GM21825 (cell line): ENCODE measurements around the gene LHX3.

Experiments
- ATAC-seq: cut with Tn5 transposase; IDR thresholded peaks from one replicate; pipeline ENCODE4 v1.9.1; 2021; ENCODE audit warnings: mild to moderate bottlenecking, moderate library complexity; ENCODE audit not compliant: unreplicated experiment

The LHX3 gene

DNA sequence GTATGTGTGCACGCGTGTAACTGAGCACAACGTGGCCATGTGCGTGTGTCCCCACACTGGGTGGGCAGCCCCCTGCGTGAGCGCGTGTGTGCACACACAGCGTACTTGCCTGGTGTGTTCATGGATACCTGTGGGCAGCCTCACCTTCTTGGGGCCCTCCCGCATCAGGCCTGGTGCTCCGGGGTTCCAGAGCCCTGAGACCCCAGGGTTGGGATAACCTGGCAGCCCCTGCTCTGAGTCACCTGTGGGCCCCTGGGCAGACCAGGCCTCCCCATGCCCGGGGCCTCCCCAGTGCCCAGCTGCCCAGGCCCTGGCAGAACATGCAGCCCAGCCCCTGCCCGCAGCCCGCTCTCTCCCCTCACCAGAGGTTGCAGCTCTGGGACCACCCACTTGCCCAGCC, 25.2 kb downstream of the LHX3 start:
- no peak for ATAC-seq

DNA sequence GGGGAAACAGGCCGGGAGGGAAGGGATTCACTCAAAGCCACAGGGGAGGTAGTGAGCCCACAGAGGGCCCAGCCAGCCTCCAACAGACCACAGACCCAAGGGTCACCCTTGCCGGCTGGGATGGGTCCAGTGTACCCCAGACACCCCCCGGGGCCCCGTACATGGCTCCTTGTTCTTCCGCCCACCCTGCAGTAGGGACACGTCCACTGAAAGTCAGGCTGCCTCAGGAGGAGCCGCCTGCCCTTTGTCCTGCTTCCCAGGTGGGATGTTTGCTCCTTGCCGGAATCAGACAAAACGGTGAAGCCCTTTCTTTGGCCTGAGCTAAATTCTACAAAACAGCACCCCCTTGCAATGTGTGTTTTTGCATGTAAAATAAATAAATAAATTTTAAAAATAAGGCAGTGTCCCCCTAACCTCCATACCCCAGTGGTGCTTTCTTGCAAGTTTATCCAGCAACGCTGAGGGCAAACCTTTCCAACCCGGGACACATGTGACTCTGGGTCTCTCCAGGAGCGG, 25.8 kb downstream of the LHX3 start:
- ATAC-seq = no peak

DNA sequence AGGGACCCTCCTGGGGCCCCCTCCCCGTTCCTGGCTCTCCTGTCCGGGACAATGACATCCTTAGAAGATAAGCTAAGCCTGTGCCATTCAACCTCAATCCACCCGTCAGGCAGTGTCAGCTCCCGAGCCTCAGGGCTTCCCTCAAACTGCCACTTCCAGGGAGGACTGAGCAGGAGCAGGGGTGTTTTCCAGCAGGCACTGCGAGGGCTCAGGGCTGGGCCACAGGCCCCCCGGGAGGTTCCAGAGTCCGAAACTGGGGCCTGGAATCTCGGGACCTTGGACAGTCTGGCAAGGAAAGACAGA, 26.2 kb downstream of the LHX3 start:
- no peak for ATAC-seq

DNA sequence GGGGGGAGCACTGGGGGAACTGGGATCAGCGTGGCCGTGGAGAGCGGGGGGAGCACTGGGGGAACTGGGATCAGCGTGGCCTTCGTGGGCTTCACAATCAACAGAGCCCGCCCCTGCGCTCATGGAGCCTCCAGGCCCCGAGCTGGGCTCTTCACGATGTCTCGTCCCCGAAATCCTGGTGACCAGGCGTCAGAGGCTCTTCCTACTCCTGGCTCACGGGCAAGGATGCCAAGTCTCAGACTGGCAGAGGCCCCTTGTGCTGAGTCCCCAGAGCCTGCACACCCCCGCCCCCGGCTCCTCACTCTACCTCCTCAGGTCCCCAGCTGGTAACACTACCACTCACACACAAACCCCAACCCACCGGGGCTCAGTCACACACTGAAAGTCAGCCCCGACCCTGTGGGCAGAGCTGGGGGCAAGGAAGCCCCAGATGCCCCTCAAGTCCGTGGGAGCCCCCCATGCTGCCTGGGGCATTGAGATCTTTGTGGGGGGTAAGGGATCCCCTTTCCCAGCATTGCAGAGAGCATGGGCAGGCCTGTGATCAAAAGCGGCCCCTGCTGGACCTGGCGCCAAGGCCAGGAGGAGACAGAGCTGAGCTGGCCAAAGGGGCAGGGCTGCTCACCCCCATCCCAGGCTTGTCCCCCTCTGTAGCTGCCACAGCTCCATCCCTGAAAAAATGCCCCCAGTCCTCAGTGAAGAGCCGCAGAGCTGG, 26.7 kb downstream of the LHX3 start:
- ATAC-seq = no peak

DNA sequence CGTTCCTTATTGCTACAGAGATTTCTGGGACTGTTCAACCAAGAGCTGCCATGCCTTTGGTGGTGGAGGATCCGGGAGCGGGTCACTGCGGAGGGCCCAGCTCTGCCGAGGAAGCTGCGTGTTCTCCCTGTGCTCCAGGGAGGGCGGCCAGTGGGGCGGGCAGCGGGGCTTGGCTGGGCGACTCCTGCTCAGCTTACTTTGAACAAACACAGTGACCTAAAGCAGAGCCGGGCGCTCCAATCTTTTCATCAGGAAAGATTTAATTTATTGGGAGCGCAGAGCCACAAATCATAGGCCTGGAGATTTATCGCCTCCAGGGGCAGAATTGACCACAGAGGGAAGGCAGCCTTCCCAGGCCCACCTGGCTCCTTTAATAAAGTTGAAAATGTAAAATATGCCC, 27.7 kb downstream of the LHX3 start:
- ATAC-seq = no peak

DNA sequence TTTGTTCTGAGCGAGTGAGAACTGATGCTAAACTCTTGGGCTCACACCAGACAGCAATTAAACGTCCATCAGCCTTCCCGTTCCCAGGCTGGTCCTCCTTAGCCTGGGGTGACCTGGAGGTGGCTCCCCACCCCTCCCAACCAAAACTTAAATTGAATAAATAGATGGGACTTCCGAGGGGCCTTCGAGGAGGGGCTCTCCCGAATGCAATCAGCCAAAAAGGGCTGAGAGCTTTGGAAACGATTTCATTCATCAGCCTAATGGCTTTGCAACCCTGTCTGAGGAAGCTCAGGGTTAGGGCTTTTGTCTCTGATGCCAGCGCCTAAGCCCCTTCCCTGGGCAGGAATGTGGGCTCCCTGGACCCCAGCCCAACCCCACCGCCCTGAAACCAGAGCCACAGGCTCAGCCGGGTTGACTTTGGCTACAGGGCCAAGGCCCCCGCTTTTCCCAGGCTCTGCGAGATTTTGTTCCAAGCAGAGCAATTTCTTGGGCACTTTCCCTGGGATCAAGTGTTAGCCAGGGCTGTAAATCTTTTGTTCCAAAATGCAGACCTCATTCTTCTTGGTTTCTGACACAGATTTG, 29.2 kb downstream of the LHX3 start:
- ATAC-seq = no peak

DNA sequence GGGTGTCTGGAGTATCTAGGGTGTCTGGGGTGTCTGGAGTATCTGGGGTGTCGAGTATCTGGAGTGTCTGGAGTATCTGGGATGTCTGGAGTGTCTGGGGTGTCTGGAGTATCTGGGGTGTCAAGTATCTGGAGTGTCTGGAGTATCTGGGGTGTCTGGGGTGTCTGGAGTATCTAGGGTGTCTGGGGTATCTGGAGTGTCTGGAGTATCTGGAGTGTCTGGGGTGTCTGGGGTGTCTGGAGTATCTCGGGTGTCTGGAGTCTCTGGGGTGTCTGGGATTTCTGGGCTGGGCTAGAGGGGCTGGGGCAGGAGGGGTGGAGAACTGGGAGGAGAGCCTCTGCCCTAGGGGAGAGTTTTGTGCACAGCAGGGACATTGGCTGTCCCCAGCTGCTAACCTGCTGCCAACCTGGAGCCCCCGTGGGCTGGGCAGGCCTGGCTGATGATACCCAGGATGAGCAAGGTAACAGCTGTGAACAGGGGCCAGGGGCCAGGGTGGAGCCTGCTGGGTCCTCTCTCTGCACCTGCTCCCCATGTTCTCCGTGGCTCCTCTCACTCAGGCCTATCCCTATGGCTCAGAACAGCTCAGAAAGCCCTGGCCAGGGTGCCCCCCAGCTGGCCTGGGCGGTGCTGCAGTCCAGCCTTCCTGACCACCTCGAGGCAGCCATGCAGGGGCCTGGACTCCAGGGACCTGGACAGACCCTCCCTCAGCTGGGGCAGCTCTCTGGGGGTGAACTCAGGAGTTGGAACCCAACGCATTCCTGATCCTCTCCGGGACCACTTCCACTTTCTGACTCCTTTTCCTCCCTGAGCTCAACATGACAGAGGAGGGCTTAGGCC, 29.9 kb downstream of the LHX3 start:
- no peak for ATAC-seq

DNA sequence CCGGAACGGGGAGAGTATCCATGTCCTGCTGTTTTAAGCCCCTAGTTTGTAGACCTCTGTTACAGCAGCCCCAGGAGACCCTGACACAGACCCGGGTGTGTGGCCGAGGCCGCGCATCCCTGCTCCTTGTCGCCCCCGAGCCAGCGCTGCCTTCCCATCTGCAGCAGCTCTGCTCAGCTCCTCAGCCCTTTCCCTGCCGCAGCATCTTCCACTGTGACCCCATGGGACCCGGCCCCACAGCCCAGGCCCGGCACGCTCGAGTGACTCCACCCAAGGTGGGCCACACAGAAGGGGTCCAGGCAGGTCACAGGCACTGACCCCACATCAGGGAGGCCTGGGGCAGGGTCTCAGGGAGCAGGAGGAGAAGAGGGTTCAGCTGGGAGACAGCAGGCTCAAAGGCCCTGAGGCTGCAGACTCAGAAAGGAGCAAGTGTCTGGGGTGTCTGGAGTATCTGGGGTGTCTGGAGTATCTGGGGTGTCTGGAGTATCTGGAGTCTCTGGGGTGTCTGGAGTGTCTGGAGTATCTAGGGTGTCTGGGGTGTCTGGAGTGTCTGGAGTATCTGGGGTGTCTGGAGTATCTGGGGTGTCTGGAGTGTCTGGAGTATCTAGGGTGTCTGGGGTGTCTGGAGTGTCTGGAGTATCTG, 31.2 kb downstream of the LHX3 start:
- ATAC-seq = no peak

DNA sequence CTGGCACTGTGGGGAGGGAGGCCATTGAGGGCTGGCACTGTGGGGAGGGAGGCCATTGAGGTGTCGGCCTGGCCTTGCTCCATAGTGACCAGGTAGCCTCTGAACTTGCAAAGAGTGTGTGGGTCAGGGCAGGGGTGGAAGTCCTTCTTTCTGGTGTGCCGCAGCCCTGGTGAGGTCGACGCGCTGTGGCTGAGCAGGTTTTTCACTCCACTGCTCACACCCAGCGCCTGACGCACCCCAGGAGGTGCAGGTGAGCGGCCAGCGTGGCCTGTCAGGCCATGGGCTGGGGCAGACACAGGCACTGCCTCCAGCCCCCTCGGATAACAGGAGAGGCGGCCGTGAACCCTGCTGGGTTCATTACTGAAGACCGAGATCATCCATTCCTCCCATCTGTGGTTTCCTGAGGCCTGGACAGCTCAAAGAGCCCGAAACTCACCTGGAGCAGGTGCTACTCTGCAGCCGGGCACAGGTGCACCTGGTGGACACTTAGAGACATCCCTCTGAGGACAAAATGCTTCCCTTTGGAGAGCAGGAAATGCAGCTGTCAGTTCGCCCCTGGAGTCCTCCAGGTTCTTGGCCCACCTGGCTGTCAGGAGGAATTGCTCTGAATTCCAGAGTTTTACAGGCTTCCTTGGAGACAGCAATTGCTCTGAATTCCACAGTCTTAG, 32.4 kb downstream of the LHX3 start:
- ATAC-seq = no peak

DNA sequence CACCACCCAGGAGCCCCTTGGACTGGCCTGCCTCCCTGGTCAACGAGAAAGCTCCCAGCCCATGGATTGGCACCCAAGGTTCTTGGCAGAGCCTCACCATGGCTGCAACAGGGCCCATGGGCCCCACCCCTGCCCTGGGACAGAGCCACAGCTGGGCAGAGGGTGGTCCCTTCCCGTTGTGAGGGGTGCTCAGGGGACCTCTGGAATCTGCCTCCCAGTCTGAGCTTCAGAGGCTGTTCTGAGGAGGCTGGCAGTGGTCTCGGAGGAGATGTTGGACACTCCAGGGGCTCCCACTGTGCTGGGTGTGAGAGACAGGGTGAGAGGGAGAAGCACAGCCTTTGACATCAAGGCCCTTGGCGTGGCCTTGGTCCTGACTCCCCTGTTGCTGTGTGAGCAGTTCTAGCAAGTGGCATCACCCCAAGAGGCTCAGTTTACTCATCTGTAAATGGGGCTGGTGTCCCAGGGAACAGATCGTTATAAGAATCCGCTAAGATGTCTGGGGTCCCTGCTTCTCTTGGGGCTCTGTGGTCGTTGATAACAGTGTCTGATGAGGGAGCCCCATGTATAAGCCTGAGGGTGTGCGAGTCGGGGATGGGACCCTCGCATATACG, 33.0 kb downstream of the LHX3 start:
- ATAC-seq = no peak

DNA sequence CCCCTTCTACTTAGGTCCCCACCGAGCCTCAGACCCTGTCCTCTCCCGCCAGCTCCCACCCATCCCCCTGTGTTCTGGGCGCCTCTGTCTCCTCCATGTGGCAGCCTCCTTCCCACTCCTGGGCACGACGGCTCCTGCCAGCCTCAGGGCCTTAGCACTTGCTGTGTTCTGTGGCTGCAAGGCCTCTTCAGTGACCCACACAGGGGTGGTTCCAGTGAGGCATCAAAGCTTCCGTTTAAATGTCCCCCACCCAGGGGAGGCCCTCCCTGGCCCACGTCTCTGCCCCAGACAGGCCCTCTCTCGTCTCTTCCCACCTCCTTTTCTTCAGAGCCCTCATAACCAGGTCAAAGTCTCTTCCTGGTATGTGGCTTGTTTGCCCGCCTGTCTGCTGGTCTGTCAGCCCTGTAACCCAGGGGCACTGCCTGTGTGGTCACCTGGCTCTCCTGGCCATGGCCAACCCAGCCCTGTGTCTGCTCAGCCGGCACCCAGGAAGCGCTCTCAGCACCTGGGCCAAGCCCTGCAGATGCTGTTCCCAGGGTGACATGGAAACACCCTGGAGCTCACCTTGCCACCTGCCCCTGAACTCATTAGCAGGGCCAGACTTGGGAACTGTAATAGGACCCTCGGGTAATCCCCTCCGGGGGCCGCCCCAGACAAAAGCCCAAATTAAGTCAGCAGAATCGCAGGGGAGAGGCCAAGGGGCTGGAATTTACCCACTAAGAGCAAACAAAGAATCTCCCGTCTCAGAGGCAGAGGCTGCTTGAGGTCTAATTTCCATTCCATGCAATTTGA, 33.7 kb downstream of the LHX3 start:
- ATAC-seq = no peak

DNA sequence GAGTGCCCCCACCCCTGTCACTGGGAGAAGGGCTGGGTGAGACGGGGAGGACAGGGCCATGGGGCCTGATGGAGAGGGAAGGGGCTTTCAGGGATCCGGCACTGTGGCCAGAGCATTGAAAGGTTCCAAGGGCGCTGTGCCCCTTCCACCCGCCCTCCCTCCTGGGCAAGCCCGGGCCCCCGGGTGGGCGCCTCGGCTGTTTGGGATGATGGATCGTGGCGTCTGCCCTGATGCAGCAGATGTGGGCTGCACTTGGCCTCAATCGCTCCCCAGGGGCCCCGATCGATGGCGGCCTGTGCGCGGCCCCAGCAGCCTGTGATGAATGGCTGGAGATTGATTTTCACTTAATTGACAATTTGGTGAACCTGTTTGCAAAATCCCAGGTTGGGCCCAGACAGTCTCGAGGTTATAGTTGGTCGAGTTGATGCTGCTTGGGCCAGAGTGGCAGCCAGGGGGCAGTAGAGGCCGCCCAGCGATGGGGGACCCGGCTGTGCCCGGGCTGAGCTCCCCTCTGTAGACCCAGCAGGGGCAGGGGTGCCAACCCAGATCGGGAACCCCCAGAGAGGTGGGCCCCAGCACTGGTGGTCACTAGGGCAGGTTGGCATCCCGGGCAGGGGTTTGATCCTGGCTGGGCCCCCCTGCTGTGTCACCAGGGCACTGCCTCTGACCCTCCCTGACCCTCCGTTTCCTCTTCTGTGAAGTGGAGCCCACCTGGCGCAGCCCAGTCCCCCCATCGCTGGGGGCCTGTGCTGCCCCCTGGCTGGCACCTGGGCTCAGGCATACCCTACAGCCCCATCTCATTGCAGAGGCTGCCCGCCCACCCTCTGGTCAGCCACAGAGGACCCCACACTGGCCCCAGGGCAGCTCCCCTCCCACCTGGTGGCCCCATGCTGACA, 34.7 kb downstream of the LHX3 start:
- ATAC-seq = no peak

DNA sequence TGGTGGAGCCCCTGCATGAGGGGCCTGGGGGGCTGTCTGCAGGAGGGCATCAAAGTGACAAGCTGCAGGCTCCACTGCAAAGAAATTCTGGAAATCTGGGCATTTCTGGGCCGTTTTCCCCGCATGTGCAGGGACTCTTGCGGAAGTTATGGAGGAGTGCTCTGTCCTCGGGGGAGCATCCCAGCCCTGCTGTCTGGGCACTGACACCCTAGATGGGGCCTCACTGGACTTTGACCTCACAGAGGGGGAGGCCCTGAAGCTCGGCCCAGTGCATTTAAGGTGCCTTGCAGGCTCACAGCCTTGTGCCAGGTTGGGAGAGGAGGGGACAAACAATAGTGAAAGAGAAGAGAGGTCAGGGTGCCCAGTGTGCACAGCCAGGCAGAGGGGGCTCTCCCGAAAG, 35.4 kb downstream of the LHX3 start:
- no peak for ATAC-seq

DNA sequence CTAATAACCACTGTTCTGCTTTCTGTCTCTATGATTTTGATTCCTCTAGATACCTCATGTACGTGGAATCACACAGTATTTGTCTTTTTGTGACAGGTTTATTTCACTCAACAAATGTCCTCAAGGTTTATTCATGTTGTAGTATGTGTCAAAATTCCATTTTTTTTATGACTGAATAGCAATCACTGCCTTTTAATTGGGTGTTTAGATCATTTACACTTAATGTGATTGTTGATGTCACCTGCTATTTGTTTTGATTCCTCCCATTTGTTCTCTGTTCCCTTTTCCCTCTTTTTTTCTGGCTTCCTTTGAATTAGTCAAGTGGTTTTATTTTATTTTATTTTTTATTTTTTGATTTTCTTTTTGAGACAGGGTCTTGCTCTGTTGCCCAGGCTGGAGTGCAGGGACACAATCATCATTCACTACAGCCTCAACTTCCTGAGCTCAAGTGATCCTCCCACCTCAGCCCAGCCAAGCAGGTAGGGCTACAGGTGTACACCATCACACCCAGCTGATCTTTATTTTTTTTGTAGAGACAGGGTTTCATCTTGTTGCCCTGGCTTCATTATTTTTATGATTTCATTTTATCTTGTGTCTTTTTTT, 41.6 kb downstream of the LHX3 start:
- no peak for ATAC-seq

DNA sequence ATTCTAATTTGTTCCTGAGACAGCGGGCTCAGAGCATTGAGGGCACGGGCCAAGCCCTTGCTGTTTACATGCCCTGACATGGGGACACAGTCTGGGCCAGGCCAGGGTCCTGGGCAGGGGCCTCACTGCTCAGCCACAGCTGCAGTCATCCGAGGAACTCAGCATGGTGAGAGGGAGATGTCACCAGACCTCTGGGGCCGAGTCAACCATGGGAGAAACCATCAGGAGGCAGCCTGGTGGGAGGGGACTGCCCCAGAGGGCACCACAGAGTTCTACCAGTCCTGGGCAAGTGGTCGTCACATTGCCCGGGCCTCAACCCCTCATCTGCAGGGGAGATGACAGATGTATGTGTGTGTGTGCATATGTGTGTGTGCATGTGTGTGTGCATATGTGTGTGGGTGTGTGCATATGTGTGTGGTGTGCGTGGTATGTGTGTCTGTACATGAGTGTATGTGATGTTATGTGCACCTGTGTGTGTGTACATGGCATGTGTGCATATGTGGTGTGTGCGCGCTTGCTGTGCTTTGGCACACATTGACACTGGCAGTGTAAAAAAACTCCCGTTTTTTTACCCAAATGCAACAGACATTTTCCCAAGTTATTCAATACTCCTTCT, 43.8 kb downstream of the LHX3 start:
- no peak for ATAC-seq

DNA sequence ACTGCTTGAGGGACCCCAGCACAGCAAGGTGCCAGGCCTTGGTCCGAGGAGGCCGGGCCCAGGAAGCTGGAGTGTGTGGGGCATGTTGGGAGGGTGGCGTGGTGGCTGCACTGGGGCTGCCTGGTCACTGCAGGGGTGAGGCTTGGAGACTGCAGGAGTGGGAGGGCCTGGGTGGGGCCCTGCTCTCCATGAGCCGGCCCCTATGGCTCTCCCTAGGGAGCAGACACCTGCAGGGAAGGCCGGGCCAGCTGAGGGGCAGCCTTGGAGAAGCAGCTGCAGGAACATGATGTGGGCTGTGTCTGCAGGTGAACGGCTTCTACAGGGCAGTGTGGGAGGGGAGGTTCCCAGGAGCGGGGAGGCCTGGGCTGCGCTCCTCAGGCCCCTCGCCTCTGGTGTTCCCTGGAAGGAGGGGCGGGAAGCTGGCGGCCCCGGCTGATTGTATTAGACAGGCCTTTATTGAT, 44.5 kb downstream of the LHX3 start:
- ATAC-seq = no peak

DNA sequence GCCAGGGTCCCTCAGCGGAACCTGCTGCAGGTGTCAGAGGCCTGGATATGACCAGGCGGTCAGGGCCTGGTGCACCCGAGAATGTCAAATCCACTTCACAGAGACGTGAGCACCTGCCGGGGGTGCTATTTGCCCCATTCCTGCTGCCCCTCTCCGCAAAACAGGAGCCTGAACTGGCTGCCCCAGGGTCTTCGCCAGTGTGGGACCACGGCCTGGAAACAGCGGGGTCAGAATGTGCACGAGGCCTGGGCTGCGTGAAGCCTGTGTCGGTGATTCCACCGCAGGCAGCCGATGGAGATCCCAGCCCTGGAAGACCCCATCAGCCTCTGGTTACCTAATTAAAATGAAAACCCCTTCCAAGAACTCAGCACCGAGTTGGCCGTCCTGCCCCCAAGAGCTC, 45.1 kb downstream of the LHX3 start:
- ATAC-seq = no peak
